Measurements from ENCODE around the gene SERPINA1.

GRCh38 chr14:94362614-94363133, 25.7 kb downstream of the SERPINA1 start:
- no peak for TF ChIP-seq FOXP2 (optimal IDR thresholded peaks at IDR 0.05; ENCODE audit: borderline replicate concordance, extremely low read depth, extremely low read length, insufficient read depth)
- TF ChIP-seq POLR2AphosphoS5 (IDR thresholded peaks at IDR 0.05; ENCODE audit: low read depth, low read length), result no peak
- TF ChIP-seq SIN3A (IDR thresholded peaks at IDR 0.05; ENCODE audit: borderline replicate concordance, insufficient read depth, low read length), result no peak

Measured in PFSK-1 (cell line).